A549 (cell line): Measurements from ENCODE around the gene CNTN4. TPM values are rescaled to one million over a fixed set of nuclear protein-coding genes. Genes with fewer than 3 reads are reported as not detected.

ENCODE experiments used
- ATAC-seq, 2 experiments: fragments of 200-7000 bp in 1 of 2; fragments of >200 bp in 1 of 2; cut with Nextera tagmentation in 1 of 2; cut with Tn5 transposase in 1 of 2; 3 replicates each; pipeline versions ENCODE4 v1.8.0 to v1.9.1; 2018 to 2020; ENCODE audit warnings: mild to moderate bottlenecking in 1 of 2, moderate library complexity in 1 of 2
- CTCF ChIA-PET: fragments of 300-600 bp; sonication (Branson Sonifier 250); formaldehyde crosslinking; extraction: SDS; loops from one replicate; lab custom pipeline; 2021; ENCODE audit warnings: antibody characterized with exemption, inconsistent platforms; lab: Yijun Ruan, JAX
- POLR2A ChIA-PET: fragments of 350-600 bp; formaldehyde crosslinking; extraction: SDS; loops from one replicate; lab custom pipeline; 2021; ENCODE audit warnings: antibody characterized with exemption, inconsistent platforms; lab: Yijun Ruan, JAX
- DNase-seq, 2 experiments: peaks; one replicate each; pipeline versions ENCODE4 v3.0.0 to v3.0.0-alpha.2; 2011 to 2016; ENCODE audit warnings: low read depth in 1 of 2, low spot score in 1 of 2
- FAIRE-seq: peaks from 2 replicates; lab custom pipeline; 2011; peaks lifted over from hg19 to GRCh38; lab: Jason Lieb, UNC
- H3K27ac ChIP-seq, 2 experiments: fragments of >200 bp; sonication (Bioruptor Twin); formaldehyde crosslinking; 3 replicates each; pipeline ENCODE4 v1.5.1; 2016 to 2017
- H3K4me1 ChIP-seq: fragments of >200 bp; sonication (Bioruptor Twin); formaldehyde crosslinking; 3 replicates; pipeline ENCODE4 v1.6.1; 2016
- H3K4me2 ChIP-seq: fragments of >200 bp; sonication (Bioruptor Twin); formaldehyde crosslinking; 3 replicates; pipeline ENCODE4 v1.6.1; 2016
- H3K4me3 ChIP-seq: fragments of >200 bp; sonication (Bioruptor Twin); formaldehyde crosslinking; 3 replicates; pipeline ENCODE4 v1.5.1; 2016
- H3K9me3 ChIP-seq: fragments of >200 bp; sonication (Bioruptor Twin); formaldehyde crosslinking; 3 replicates; pipeline ENCODE4 v1.6.1; 2016
- BHLHE40 ChIP-seq: IDR thresholded peaks from 2 replicates; pipeline ENCODE4 v1.6.1; 2012; ENCODE audit warnings: low read depth, low read length, inconsistent platforms
- CBX2 ChIP-seq: fragments of 200-600 bp; sonication (generic); IDR thresholded peaks from 2 replicates; pipeline ENCODE4 v1.6.1; 2016; ENCODE audit warnings: low read depth, mild to moderate bottlenecking, borderline replicate concordance
- CHD4 ChIP-seq: fragments of 200-600 bp; sonication (generic); IDR thresholded peaks from 2 replicates; pipeline ENCODE4 v1.6.1; 2016; ENCODE audit warnings: antibody characterized with exemption, mild to moderate bottlenecking, borderline replicate concordance
- EHF ChIP-seq: fragments of 250-450 bp; sonication (Bioruptor Pico); IDR thresholded peaks from 2 replicates; pipeline ENCODE4 v1.5.0; 2020; ENCODE audit warnings: mild to moderate bottlenecking
- ESRRA ChIP-seq: fragments of 150-350 bp; IDR thresholded peaks from 2 replicates; pipeline ENCODE4 v1.6.1; 2014; ENCODE audit warnings: mild to moderate bottlenecking, low read length, borderline replicate concordance
- FOXS1 ChIP-seq: fragments of 250-450 bp; sonication (Bioruptor Pico); IDR thresholded peaks from 2 replicates; pipeline ENCODE4 v1.5.0; 2020; ENCODE audit warnings: mild to moderate bottlenecking, moderate library complexity
- HDAC2 ChIP-seq: fragments of 200-600 bp; sonication (generic); IDR thresholded peaks from 2 replicates; pipeline ENCODE4 v1.6.1; 2016
- HES2 ChIP-seq: fragments of >200 bp; sonication (Bioruptor Twin); formaldehyde crosslinking; IDR thresholded peaks from 2 replicates; pipeline ENCODE4 v1.6.1; 2016
- HOXA7 ChIP-seq: fragments of 250-450 bp; sonication (Bioruptor Pico); IDR thresholded peaks from 2 replicates; pipeline ENCODE4 v1.5.0; 2020; ENCODE audit warnings: mild to moderate bottlenecking, moderate library complexity
- HOXB13 ChIP-seq: fragments of 250-450 bp; sonication (Bioruptor Pico); IDR thresholded peaks from 2 replicates; pipeline ENCODE4 v1.5.0; 2020; ENCODE audit warnings: low read depth, mild to moderate bottlenecking, moderate library complexity
- JUN ChIP-seq, 2 experiments: fragments of >200 bp; sonication (Bioruptor Twin); formaldehyde crosslinking; IDR thresholded peaks; 2 replicates in 1 of 2; 3 replicates in 1 of 2; pipeline ENCODE4 v1.6.1; 2016 to 2017
- JUNB ChIP-seq: fragments of >200 bp; sonication (Bioruptor Twin); formaldehyde crosslinking; IDR thresholded peaks from 2 replicates; pipeline ENCODE4 v1.6.1; 2016
- KDM5A ChIP-seq: fragments of 200-600 bp; sonication (generic); IDR thresholded peaks from 2 replicates; pipeline ENCODE4 v1.6.1; 2016; ENCODE audit warnings: antibody characterized with exemption, mild to moderate bottlenecking
- MAZ ChIP-seq: fragments of 150-350 bp; IDR thresholded peaks from 2 replicates; pipeline ENCODE4 v1.6.1; 2014; ENCODE audit warnings: antibody characterized with exemption, low read depth, low read length, borderline replicate concordance
- MYC ChIP-seq: IDR thresholded peaks from 2 replicates; pipeline ENCODE4 v1.6.1; 2012; ENCODE audit warnings: mild to moderate bottlenecking, inconsistent platforms, low read length, improper control_type of control experiment, borderline replicate concordance
- NPAS2 ChIP-seq: fragments of 250-450 bp; sonication (Bioruptor Pico); IDR thresholded peaks from 2 replicates; pipeline ENCODE4 v1.8.0; 2022; ENCODE audit warnings: mild to moderate bottlenecking, moderate library complexity, borderline replicate concordance
- NR3C1 ChIP-seq: fragments of >200 bp; sonication (Bioruptor Twin); formaldehyde crosslinking; IDR thresholded peaks from 3 replicates; pipeline ENCODE4 v1.6.1; 2017
- PHF8 ChIP-seq: fragments of 200-600 bp; sonication (generic); IDR thresholded peaks from 2 replicates; pipeline ENCODE4 v1.6.1; 2016; ENCODE audit warnings: low read depth, mild to moderate bottlenecking, antibody characterized with exemption, moderate library complexity, borderline replicate concordance
- POLR2A ChIP-seq: IDR thresholded peaks from 2 replicates; pipeline ENCODE4 v1.6.1; 2012; ENCODE audit warnings: mild to moderate bottlenecking, low read length
- RARB ChIP-seq: fragments of 250-450 bp; sonication (Bioruptor Pico); IDR thresholded peaks from 2 replicates; pipeline ENCODE4 v1.8.0; 2021; ENCODE audit warnings: mild to moderate bottlenecking, moderate library complexity
- RCOR1 ChIP-seq: fragments of 150-350 bp; IDR thresholded peaks from 2 replicates; pipeline ENCODE4 v1.6.1; 2014; ENCODE audit warnings: antibody characterized with exemption, low read length, low read depth
- RFX5 ChIP-seq: fragments of 450-650 bp; IDR thresholded peaks from 2 replicates; pipeline ENCODE4 v1.7.1; 2014; ENCODE audit warnings: antibody characterized with exemption, mild to moderate bottlenecking, moderate library complexity
- ZC3H11A ChIP-seq: fragments of 450-650 bp; IDR thresholded peaks from 2 replicates; pipeline ENCODE4 v1.6.1; 2014; ENCODE audit warnings: antibody characterized with exemption, mild to moderate bottlenecking
- ZSCAN20 ChIP-seq: fragments of 250-450 bp; sonication (Bioruptor Pico); IDR thresholded peaks from 2 replicates; pipeline ENCODE4 v1.8.0; 2022; ENCODE audit warnings: mild to moderate bottlenecking, moderate library complexity
- WGBS: methylation state at CpG from one replicate; pipeline ENCODE4 v1.1.6; 2017; ENCODE audit errors: missing lambda C conversion rate; 5-methylcytosine and 5-hydroxymethylcytosine counted together
- polyA plus RNA-seq, 4 experiments: library from polyadenylated mRNA; depleted of rRNA in 3 of 4; stranded (reverse); fragments of >200 nt; fragmentation: RNase III in 1 of 4; extraction: RNeasy Plus Mini Kit Qiagen cat#74134 plus additional on column Dnase treatment in 1 of 4; gene quantifications; 2 replicates in 3 of 4; 3 replicates in 1 of 4; pipeline ENCODE4 v1.2.3, GENCODE V29; 2011 to 2017
- TF ChIP-seq, protein P1 (sequence below): fragments of >200 bp; sonication (Bioruptor Twin); formaldehyde crosslinking; IDR thresholded peaks from 3 replicates; pipeline ENCODE4 v1.6.1; 2016
- TF ChIP-seq, protein P2 (sequence below): fragments of 450-650 bp; IDR thresholded peaks from 2 replicates; pipeline ENCODE4 v1.6.1; 2014; ENCODE audit warnings: antibody characterized with exemption
- TF ChIP-seq, protein P3 (sequence below): fragments of 200-600 bp; sonication (generic); IDR thresholded peaks from 2 replicates; pipeline ENCODE4 v1.6.1; 2016; ENCODE audit warnings: antibody characterized with exemption, mild to moderate bottlenecking, moderate library complexity
- TF ChIP-seq, protein P4 (sequence below): IDR thresholded peaks from 2 replicates; pipeline ENCODE4 v1.6.1; 2012

Gene CNTN4
- polyA plus RNA-seq, 2 of the 4 experiments (the other 2 are of a cell fraction): 0.03 TPM; not detected in 1

DNA sequence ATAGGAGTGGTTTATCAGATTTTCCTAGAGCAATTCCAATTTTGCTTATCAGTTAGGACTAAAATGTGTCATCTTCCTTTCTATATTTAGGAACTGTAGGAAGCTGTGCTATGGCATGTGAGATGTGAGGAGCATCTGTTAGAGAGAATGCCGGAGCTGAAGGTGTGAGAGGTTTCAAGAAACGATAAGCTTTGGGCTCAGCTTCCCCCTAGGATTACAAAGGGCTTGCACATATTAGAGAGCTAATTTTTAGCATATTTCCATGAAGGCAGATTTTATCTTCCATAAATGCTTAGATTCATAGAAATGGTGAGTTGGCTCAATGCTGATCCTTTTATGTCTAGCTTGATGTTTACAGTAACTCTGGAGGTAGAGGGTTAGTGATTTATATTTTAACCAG is 120.2 kb downstream of the CNTN4 start (continued):
- TF ChIP-seq ZSCAN20 (CRISPR knock-in tag): no peak

- TF ChIP-seq CHD4 (no peak), BHLHE40 (no peak), NPAS2 (CRISPR knock-in tag) (no peak), ESRRA (no peak), MAZ (no peak), JUNB (no peak), EHF (no peak), PHF8 (no peak)
- TF ChIP-seq, protein P1, sequence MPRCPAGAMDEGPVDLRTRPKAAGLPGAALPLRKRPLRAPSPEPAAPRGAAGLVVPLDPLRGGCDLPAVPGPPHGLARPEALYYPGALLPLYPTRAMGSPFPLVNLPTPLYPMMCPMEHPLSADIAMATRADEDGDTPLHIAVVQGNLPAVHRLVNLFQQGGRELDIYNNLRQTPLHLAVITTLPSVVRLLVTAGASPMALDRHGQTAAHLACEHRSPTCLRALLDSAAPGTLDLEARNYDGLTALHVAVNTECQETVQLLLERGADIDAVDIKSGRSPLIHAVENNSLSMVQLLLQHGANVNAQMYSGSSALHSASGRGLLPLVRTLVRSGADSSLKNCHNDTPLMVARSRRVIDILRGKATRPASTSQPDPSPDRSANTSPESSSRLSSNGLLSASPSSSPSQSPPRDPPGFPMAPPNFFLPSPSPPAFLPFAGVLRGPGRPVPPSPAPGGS: no peak
- Histone ChIP-seq H3K4me3 (no peak overlapping the region), H3K4me2 (no peak overlapping the region), H3K4me1 (no peaks in the 10 kb centered on the region), H3K27ac (no peak overlapping the region), H3K9me3 (no peaks in the 10 kb centered on the region)
- POLR2A ChIA-PET: no interaction called here
- no peak for FAIRE-seq
- no peak for DNase-seq
- CTCF ChIA-PET: no interaction called here
- ATAC-seq: no peak
- WGBS: 2% methylated on average over 4 of the region's 4 CpGs
Measured at GRCh38 chr3:2236203-2236602, 137.5 kb downstream of the CNTN4 start.

DNA sequence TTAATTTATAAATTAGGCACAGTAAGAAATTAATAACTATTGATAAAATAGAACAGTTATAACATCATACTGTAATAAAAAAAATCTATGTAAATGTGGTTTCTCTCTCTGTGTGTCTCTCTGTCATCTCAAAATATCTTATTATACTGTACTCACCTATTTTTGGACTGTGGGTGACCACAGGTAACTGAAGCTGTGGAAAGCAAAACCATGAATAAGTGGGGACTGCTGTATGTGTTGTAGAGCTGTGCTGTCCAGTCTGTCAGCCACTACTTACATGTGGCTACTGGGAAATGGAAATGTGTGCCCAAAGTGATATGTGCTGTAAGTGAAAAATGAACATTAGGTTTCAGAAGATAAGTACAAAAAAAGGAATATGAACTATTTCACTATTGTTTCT is 145.5 kb downstream of the CNTN4 start:
- TF ChIP-seq FOXS1 (CRISPR knock-in tag): no peak
- no peak for TF ChIP-seq HES2
- TF ChIP-seq NR3C1: no peak
- no peak for TF ChIP-seq HOXA7
- no peak for TF ChIP-seq ESRRA
- TF ChIP-seq, protein P2, sequence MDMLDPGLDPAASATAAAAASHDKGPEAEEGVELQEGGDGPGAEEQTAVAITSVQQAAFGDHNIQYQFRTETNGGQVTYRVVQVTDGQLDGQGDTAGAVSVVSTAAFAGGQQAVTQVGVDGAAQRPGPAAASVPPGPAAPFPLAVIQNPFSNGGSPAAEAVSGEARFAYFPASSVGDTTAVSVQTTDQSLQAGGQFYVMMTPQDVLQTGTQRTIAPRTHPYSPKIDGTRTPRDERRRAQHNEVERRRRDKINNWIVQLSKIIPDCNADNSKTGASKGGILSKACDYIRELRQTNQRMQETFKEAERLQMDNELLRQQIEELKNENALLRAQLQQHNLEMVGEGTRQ: no peak
- no peak for TF ChIP-seq HOXB13 (CRISPR knock-in tag)
- no peak for TF ChIP-seq RFX5
- no peak for TF ChIP-seq KDM5A
- TF ChIP-seq HDAC2: no peak
- TF ChIP-seq CBX2: no peak
- TF ChIP-seq ZC3H11A: no peak
- no peak for TF ChIP-seq RCOR1
- no peak for TF ChIP-seq MYC
- no peak for TF ChIP-seq RARB
- TF ChIP-seq NPAS2 (CRISPR knock-in tag): no peak
- TF ChIP-seq, protein P3, sequence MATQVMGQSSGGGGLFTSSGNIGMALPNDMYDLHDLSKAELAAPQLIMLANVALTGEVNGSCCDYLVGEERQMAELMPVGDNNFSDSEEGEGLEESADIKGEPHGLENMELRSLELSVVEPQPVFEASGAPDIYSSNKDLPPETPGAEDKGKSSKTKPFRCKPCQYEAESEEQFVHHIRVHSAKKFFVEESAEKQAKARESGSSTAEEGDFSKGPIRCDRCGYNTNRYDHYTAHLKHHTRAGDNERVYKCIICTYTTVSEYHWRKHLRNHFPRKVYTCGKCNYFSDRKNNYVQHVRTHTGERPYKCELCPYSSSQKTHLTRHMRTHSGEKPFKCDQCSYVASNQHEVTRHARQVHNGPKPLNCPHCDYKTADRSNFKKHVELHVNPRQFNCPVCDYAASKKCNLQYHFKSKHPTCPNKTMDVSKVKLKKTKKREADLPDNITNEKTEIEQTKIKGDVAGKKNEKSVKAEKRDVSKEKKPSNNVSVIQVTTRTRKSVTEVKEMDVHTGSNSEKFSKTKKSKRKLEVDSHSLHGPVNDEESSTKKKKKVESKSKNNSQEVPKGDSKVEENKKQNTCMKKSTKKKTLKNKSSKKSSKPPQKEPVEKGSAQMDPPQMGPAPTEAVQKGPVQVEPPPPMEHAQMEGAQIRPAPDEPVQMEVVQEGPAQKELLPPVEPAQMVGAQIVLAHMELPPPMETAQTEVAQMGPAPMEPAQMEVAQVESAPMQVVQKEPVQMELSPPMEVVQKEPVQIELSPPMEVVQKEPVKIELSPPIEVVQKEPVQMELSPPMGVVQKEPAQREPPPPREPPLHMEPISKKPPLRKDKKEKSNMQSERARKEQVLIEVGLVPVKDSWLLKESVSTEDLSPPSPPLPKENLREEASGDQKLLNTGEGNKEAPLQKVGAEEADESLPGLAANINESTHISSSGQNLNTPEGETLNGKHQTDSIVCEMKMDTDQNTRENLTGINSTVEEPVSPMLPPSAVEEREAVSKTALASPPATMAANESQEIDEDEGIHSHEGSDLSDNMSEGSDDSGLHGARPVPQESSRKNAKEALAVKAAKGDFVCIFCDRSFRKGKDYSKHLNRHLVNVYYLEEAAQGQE: no peak
- no peak for TF ChIP-seq JUN (IDR thresholded peaks at IDR 0.05)
- no peak for TF ChIP-seq POLR2A
- TF ChIP-seq, protein P4, sequence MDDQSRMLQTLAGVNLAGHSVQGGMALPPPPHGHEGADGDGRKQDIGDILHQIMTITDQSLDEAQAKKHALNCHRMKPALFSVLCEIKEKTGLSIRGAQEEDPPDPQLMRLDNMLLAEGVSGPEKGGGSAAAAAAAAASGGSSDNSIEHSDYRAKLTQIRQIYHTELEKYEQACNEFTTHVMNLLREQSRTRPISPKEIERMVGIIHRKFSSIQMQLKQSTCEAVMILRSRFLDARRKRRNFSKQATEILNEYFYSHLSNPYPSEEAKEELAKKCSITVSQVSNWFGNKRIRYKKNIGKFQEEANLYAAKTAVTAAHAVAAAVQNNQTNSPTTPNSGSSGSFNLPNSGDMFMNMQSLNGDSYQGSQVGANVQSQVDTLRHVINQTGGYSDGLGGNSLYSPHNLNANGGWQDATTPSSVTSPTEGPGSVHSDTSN: no peak
- no peak overlapping the region for H3K4me3 ChIP-seq
- H3K9me3 ChIP-seq: no peaks in the 10 kb centered on the region
- ChIA-PET POLR2A (no interaction called here), CTCF (no interaction called here)
- no peak overlapping the region for H3K4me2 ChIP-seq
- FAIRE-seq (no peak), DNase-seq (no peak), ATAC-seq (no peak)
- H3K27ac ChIP-seq: no peak overlapping the region
- no peaks in the 10 kb centered on the region for H3K4me1 ChIP-seq
